Stimulated activated CD8-positive, alpha-beta memory T cell treated with anti-CD3 and anti-CD28 coated beads, Interleukin-4, amount 100 ng/mL, for 1 hour (primary cell): Measurements from ENCODE around the gene LAMTOR4.
"Not testable (repeated sequence)": the region's sequence is repeated elsewhere in the genome, so short reads cannot be mapped to it uniquely, and the experiment has no call there.

Source experiments
- DNase-seq, 2 donors: peaks; one replicate each; pipeline ENCODE4 v3.0.0-alpha.2; 2020; ENCODE audit warnings: low read depth in 2 of 2, low spot score in 1 of 2

The LAMTOR4 gene

GRCh38 chr7:100122067-100122466 is 26.7 kb upstream of the LAMTOR4 start:
- no peak for DNase-seq

GRCh38 chr7:100122568-100122967 is 26.1 kb upstream of the LAMTOR4 start:
- no peak for DNase-seq

GRCh38 chr7:100124301-100125230 is 24.2 kb upstream of the LAMTOR4 start:
- DNase-seq: no peak

- DNase-seq: no peak
Measured at GRCh38 chr7:100126239-100126930, 22.3 kb upstream of the LAMTOR4 start.

- peak; percentile 77 to 81 for DNase-seq
Measured at GRCh38 chr7:100126931-100127865, 21.5 kb upstream of the LAMTOR4 start, which contains the start of gene MBLAC1. MBLAC1 (plus strand) TSS chr7:100126967; CDS start chr7:100127396, 429 bp downstream.

- DNase-seq: no peak
Measured at GRCh38 chr7:100127866-100128636, 20.7 kb upstream of the LAMTOR4 start.

- DNase-seq: no peak
Measured at GRCh38 chr7:100128637-100128963, 20.1 kb upstream of the LAMTOR4 start.

- DNase-seq: not testable (repeated sequence)
Measured at GRCh38 chr7:100130220-100130607, 18.5 kb upstream of the LAMTOR4 start.

GRCh38 chr7:100130608-100131453 is 17.9 kb upstream of the LAMTOR4 start:
- peak; percentile 67 to 86 for DNase-seq

GRCh38 chr7:100132126-100132525 is 16.6 kb upstream of the LAMTOR4 start:
- no peak for DNase-seq

GRCh38 chr7:100132697-100133151 is 16.0 kb upstream of the LAMTOR4 start:
- DNase-seq: no peak

GRCh38 chr7:100137851-100138760 is 10.6 kb upstream of the LAMTOR4 start:
- no peak for DNase-seq

GRCh38 chr7:100141555-100141949 is 7.2 kb upstream of the LAMTOR4 start:
- DNase-seq: no peak

- no peak for DNase-seq
Measured at GRCh38 chr7:100142461-100142860, 6.3 kb upstream of the LAMTOR4 start.

GRCh38 chr7:100146350-100146749 is 2.4 kb upstream of the LAMTOR4 start:
- DNase-seq: not testable (repeated sequence)

- DNase-seq: no peak
Measured at GRCh38 chr7:100147278-100147677, 1.4 kb upstream of the LAMTOR4 start.

GRCh38 chr7:100148225-100148558 is 526 bp upstream of the LAMTOR4 start:
- DNase-seq: no peak

- no peak for DNase-seq
Measured at GRCh38 chr7:100152404-100152803, 3.7 kb downstream of the LAMTOR4 start.
